HuH-7.5 (cell line): ENCODE results near the gene KCNV2.

Experiments used
- DNase-seq: peaks from one replicate; pipeline ENCODE4 v3.0.0; 2011; ENCODE audit warnings: low spot score

KCNV2 gene

GRCh38 chr9:2758898-2759510, 41.7 kb downstream of the KCNV2 start:
- no peak for DNase-seq

DNA sequence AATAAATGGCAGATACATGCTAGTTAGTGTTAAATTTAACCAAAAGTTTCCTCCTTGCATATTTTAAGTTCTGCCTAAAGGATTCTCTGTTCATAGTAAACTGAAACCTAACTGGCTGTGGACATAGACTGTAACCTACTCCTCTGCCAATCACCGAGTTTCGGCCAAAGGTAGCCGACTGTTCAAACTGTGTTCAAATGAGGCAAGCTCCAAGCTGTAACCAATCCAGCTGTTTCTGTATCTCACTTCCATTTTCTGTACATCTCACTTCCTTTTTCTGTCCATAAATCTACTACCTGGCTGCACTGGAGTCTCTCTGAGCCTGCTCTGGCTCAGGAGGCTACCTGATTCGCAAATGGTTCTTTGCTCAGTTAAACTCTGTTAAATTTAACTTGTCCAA, 44.1 kb downstream of the KCNV2 start:
- DNase-seq: no peak

DNA sequence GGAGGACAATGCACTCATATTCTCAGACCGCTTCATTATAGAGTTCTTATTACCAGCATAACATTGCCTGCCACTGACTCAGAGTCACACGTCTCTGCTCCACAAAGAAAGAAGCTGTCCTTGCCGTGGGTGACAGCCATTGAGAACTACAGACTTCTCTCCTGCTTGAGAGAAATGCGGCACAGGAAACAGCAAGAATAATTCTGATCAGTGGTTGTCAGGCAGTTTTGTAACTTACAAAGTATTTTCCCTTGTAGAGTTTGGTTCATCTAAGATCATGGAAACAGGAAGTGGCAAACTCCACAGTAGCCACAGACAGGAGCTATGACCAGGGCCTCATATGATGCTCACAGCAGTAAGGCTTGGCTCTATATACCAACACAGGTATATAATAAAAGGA, 47.0 kb downstream of the KCNV2 start:
- no peak for DNase-seq

DNA sequence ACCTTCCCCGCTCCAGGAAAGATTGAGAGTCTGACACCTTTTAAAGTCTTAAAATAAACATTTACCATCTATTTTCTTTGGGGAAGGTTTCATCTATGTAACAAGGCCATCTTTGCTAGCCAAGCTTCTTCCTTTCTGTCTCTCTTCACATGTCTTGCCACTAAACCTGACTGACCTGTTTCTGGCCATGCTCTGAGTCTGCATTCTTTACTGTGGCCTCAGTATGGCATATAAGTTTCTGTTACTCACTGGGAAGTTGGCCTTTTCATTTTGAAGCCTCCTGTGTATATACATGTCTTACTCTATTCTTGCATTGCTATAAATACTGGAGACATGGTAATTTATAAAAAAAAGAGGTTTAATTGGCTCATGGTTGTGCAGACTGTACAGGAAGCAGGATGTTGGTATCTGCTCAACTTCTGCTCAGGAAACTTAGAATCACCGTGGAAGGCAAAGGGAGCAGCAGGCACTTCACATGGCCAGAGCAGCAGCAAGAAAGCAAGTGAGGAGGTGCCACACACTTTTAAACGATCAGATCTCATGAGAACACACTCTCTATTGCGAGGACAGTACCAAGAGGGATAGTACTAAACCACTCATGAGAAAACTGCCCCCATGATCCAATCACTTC, 48.1 kb downstream of the KCNV2 start:
- no peak for DNase-seq

DNA sequence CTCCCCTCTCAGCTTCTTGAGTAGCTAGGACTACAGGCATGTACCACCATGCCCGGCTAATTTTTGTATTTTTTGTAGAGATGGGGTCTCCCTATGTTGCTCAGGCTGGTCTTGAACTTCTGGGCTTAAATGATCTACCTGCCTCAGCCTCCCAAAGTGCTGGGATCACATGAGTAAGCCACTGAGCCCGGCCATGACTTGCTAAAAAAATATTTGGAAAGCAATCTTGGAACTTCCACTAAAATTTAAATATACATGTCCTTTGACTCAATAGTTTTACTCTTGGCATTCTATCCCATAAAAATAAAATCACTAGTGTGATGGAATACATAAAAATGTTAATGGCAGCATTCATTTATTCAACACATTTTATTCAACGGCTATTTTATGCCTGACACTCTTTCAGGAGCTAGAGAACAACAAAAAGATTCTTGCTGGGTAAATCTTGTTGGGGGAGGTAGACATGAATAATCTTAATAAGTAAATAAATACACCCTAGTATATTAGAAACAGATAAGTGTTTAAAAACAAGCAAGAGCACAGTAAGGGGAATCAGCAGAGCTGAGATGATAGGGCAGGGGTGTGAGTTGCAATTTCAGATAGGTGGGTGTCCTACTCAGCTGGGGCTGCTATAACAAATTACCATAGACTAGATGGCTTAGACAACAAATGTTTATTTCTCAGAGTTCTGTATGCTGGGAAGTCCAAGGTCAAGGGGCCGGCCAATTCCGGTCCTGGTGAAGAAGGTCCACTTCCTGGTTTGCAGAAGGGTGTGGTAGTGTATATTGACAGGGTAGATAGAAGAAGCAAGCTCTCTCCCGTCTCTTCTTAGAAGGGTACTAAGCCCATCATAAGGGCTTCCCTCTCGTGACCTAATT, 50.7 kb downstream of the KCNV2 start:
- DNase-seq: no peak

DNA sequence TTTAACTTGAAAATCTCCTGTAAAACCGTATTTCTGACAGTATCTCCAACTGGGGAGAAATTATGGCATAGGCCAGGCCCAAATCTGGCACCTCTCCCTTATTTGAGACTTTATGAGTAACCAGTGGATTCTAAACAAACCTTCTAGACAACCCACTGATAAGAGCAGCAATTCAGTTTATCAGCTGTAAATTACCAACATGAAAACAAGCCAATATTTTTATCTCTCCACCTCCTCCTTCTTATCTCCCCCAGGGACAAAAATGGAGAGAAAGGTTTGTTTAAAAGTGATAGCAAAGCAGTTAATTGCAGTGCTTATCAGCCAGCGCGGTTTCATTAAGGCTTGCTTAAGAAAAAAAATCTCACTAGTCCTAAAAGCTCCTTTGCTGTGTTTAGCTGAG, 53.8 kb downstream of the KCNV2 start:
- no peak for DNase-seq

GRCh38 chr9:2771661-2772060, 54.4 kb downstream of the KCNV2 start:
- DNase-seq: no peak

- no peak for DNase-seq
Observed at GRCh38 chr9:2777454-2777853, 60.1 kb downstream of the KCNV2 start.

DNA sequence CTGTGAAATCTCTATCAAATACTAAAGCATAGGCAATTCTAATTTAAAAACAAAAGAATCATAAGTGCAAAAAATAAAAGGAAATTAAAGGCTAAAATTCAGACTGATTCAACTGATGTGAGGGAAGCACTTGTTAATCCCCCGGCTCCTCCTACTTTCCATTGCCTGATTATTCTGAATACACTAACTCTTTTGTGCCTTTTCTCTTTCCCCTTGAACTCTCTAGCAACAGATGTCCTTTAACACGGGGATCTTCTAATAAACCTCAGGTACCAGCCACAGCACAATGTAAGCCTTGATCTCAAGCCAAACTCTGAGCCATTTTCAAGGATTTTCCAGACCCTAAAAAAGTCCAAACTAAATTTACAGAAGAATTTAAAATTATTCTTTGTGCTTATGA, 61.5 kb downstream of the KCNV2 start:
- DNase-seq: no peak
